OCI-LY7 (cell line): ENCODE results near the gene C8B. TPM values are rescaled to one million over a fixed set of nuclear protein-coding genes. Genes with fewer than 3 reads are reported as not detected.

Source experiments
- BruUV-seq: library from RNA; stranded (reverse); fragments of 400-500 nt; replicated peaks from 2 replicates; lab custom pipeline; 2021; lab: Mats Ljungman, UMichigan
- CTCF ChIA-PET: fragments of 300-600 bp; sonication (Branson Sonifier 250); formaldehyde crosslinking; loops from one replicate; lab custom pipeline; 2022; ENCODE audit warnings: antibody characterized with exemption; ENCODE audit not compliant: unreplicated experiment; lab: Charles Lee
- POLR2A ChIA-PET: fragments of 300-600 bp; sonication (Branson Sonifier 250); formaldehyde crosslinking; loops from one replicate; lab custom pipeline; 2022; ENCODE audit warnings: antibody characterized with exemption; lab: Charles Lee
- DNase-seq: peaks from one replicate; pipeline ENCODE4 v3.0.0-alpha.2; 2015; ENCODE audit warnings: low spot score
- H2AFZ ChIP-seq: fragments of 200-600 bp; sonication (generic), shearing (Covaris generic); 2 replicates; pipeline ENCODE4 v1.6.1; 2014; ENCODE audit warnings: mild to moderate bottlenecking, antibody characterized with exemption, low read length, moderate library complexity
- H3K27ac ChIP-seq: fragments of 200-600 bp; sonication (generic); 2 replicates; pipeline ENCODE4 v1.5.1; 2014; ENCODE audit warnings: mixed run types, low read depth, mild to moderate bottlenecking, moderate library complexity, low read length, inconsistent platforms; ENCODE audit not compliant: poor library complexity, severe bottlenecking
- H3K36me3 ChIP-seq: fragments of 200-600 bp; sonication (generic); 2 replicates; pipeline ENCODE4 v1.6.1; 2014; ENCODE audit warnings: mild to moderate bottlenecking, antibody characterized with exemption, low read length, moderate library complexity, mixed read lengths; ENCODE audit not compliant: insufficient read depth
- H3K4me1 ChIP-seq: fragments of 200-600 bp; sonication (generic); 2 replicates; pipeline ENCODE4 v1.5.1; 2014; ENCODE audit warnings: mild to moderate bottlenecking, low read length; ENCODE audit not compliant: insufficient read depth, poor library complexity, severe bottlenecking
- H3K4me2 ChIP-seq: fragments of 200-600 bp; sonication (generic); 2 replicates; pipeline ENCODE4 v1.6.1; 2014; ENCODE audit warnings: mild to moderate bottlenecking, low read length
- H3K4me3 ChIP-seq: fragments of 200-600 bp; sonication (generic); 2 replicates; pipeline ENCODE4 v1.5.1; 2014; ENCODE audit warnings: mild to moderate bottlenecking, low read depth, low read length; ENCODE audit not compliant: poor library complexity, severe bottlenecking
- H3K79me2 ChIP-seq: fragments of 200-600 bp; sonication (generic); 2 replicates; pipeline ENCODE4 v1.6.1; 2016; ENCODE audit warnings: low read depth, mild to moderate bottlenecking, low read length, moderate library complexity, mixed read lengths; ENCODE audit not compliant: insufficient read depth
- H3K9me2 ChIP-seq: fragments of 200-600 bp; sonication (generic); 2 replicates; pipeline ENCODE4 v1.6.1; 2016; ENCODE audit warnings: mild to moderate bottlenecking, low read length, mixed read lengths; ENCODE audit not compliant: insufficient read depth
- H3K9me3 ChIP-seq: fragments of 200-600 bp; sonication (generic); 2 replicates; pipeline ENCODE4 v1.6.1; 2014; ENCODE audit warnings: mild to moderate bottlenecking, mixed run types, low read length, mixed read lengths
- H4K20me1 ChIP-seq: fragments of 200-600 bp; sonication (generic); 2 replicates; pipeline ENCODE4 v1.6.1; 2014; ENCODE audit warnings: mild to moderate bottlenecking, antibody characterized with exemption, low read length, moderate library complexity, mixed read lengths; ENCODE audit not compliant: insufficient read depth
- CTCF ChIP-seq: fragments of 200-600 bp; sonication (generic); conservative IDR thresholded peaks from 2 replicates; pipeline ENCODE4 v1.5.1; 2014; ENCODE audit warnings: mild to moderate bottlenecking, antibody characterized with exemption, low read length, moderate library complexity, mixed read lengths
- EZH2phosphoT487 ChIP-seq: fragments of 200-600 bp; sonication (generic); IDR thresholded peaks from 2 replicates; pipeline ENCODE4 v1.6.1; 2018; ENCODE audit warnings: low read depth, borderline replicate concordance, mild to moderate bottlenecking, mixed run types, antibody characterized with exemption, low read length, moderate library complexity, mixed read lengths
- intact Hi-C: fragments of 100-400 bp; cut with micrococcal nuclease; formaldehyde crosslinking; loops from one replicate; pipeline ENCODE4 v1.10.0; 2022; ENCODE audit not compliant: unreplicated experiment
- total RNA-seq, 2 experiments: library from RNA; depleted of rRNA in 1 of 2; stranded (reverse); fragments of >200 nt in 1 of 2; shearing (Covaris generic) in 1 of 2; gene quantifications; 2 replicates each; pipeline ENCODE4 v1.2.3, GENCODE V29; 2014 to 2022

The C8B gene
- total RNA-seq, 2 experiments from 2014 or later, result not detected

DNA sequence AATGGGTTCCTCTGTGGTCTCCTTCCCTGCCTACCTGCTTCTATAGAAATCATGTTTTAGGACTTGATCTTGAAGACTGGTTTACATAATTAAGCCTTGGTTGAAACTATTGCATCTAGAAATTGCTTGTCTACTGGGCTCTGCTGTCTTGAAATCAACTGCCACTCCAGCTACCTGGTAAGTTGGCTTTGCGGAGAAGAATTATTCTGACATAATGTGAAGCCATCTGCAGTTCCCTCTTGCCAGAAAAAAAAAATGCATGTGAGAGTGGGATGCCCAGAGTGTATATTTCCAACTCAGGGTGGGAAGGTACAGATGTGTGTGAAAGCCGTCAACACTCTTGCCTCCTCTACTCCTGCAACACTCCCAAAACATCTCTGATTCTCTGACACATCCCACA lies 27.2 kb downstream of the C8B start:
- Histone ChIP-seq H3K79me2 (no peaks in the 10 kb centered on the region), H4K20me1 (no peaks in the 10 kb centered on the region), H3K9me2 (no peaks in the 10 kb centered on the region), H2AFZ (no peak overlapping the region), H3K4me3 (no peak overlapping the region), H3K36me3 (no peaks in the 10 kb centered on the region), H3K9me3 (no peaks in the 10 kb centered on the region), H3K4me2 (no peak overlapping the region), H3K4me1 (no peaks in the 10 kb centered on the region), H3K27ac (no peak overlapping the region)
- CTCF ChIA-PET, result no interaction called here
- BruUV-seq, result no TSS peak
- TF ChIP-seq CTCF, result no peak
- intact Hi-C loops, result no loop called here
- DNase-seq, result no peak
- POLR2A ChIA-PET, result no interaction called here

DNA sequence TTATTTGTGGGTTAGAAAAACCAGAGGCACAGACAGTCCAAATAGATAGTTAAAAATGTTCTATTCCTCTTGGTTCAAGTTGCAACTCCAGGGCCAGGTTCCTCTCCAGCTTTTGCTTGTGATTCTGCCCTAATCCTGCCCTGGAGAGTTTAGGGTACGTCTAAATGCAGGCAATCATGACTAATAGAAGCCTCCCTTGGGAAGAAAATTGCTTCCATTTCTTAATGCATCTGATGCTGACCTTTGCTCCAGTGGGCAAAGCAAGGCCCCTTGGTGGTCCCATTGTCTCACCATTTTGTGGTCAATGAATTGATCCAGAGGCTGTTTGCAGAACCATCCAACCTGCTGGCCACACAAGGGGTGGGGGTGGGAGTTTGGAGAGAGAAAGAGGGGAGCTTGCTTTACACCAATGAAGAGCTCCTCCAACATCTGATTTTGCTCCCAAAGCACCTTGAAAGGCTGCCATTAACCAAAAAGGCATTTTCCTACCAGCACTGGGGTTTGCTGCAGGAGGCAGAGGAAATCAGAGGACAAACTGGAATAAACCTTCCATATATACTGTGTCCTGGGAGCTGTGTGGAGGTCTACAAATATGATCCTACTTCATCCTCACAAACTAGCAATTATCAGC lies 31.3 kb downstream of the C8B start:
- Histone ChIP-seq H3K4me1 (no peaks in the 10 kb centered on the region), H4K20me1 (no peaks in the 10 kb centered on the region), H3K9me2 (no peaks in the 10 kb centered on the region), H3K27ac (no peak overlapping the region), H3K36me3 (no peaks in the 10 kb centered on the region), H2AFZ (no peak overlapping the region), H3K79me2 (no peaks in the 10 kb centered on the region), H3K4me3 (no peak overlapping the region), H3K4me2 (no peak overlapping the region), H3K9me3 (no peaks in the 10 kb centered on the region)
- BruUV-seq, result no TSS peak
- ChIA-PET CTCF (no interaction called here), POLR2A (interaction anchor here (0.6 kb wide), 1 partner anchor 10 kb away, joined by 3 read pairs; no protein-coding TSS in a partner anchor)
- intact Hi-C loops, result no loop called here
- no peak for DNase-seq
- TF ChIP-seq CTCF (no peak), EZH2phosphoT487 (no peak)

DNA sequence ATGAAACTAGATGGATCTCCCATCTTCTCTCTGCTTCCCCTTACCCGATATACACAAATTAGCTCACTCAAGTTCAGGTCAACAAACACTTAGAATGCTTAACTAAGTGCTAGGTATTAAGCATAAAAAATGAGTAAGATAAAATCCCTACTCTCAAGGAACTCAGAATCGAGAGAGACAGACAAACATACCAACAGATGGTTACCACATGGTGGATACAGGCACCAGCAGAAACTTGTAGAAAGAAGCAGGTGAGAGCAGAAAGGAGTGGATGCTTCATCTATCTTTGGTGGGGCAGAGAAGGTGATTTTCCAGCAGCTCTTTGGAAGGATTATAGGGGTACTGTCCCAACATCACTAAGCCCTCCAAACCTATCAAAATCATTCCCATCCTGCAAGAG lies 32.2 kb downstream of the C8B start:
- Histone ChIP-seq H2AFZ (no peak overlapping the region), H3K79me2 (no peaks in the 10 kb centered on the region), H3K9me3 (no peaks in the 10 kb centered on the region), H3K27ac (no peak overlapping the region), H3K36me3 (no peaks in the 10 kb centered on the region), H3K4me2 (no peak overlapping the region), H4K20me1 (no peaks in the 10 kb centered on the region), H3K4me1 (no peaks in the 10 kb centered on the region), H3K4me3 (no peak overlapping the region), H3K9me2 (no peaks in the 10 kb centered on the region)
- POLR2A ChIA-PET, result interaction anchor here (1.4 kb wide), 1 partner anchor 9 kb away, joined by 3 read pairs; no protein-coding TSS in a partner anchor
- DNase-seq, result no peak
- TF ChIP-seq CTCF (no peak), EZH2phosphoT487 (no peak)
- CTCF ChIA-PET, result no interaction called here
- intact Hi-C loops, result no loop called here
- BruUV-seq, result no TSS peak
